Ishikawa (cell line): ENCODE data around the gene SLC45A1.

ENCODE experiments used
- CEBPB ChIP-seq: IDR thresholded peaks from 2 replicates; pipeline ENCODE4 v1.6.1; 2012
- CREB1 ChIP-seq: IDR thresholded peaks from 2 replicates; pipeline ENCODE4 v1.6.1; 2012; ENCODE audit warnings: low read depth
- EGR1 ChIP-seq: IDR thresholded peaks from 2 replicates; pipeline ENCODE4 v1.6.1; 2012
- EP300 ChIP-seq: IDR thresholded peaks from 2 replicates; pipeline ENCODE4 v1.6.1; 2012; ENCODE audit warnings: borderline replicate concordance
- FOXM1 ChIP-seq: IDR thresholded peaks from 2 replicates; pipeline ENCODE4 v1.6.1; 2012; ENCODE audit warnings: low read depth, borderline replicate concordance
- MAX ChIP-seq: IDR thresholded peaks from 2 replicates; pipeline ENCODE4 v1.6.1; 2012
- NFIC ChIP-seq: IDR thresholded peaks from 2 replicates; pipeline ENCODE4 v1.6.1; 2012
- RAD21 ChIP-seq: IDR thresholded peaks from 2 replicates; pipeline ENCODE4 v1.6.1; 2012; ENCODE audit warnings: low read depth
- REST ChIP-seq: IDR thresholded peaks from 2 replicates; pipeline ENCODE4 v1.6.1; 2012; ENCODE audit warnings: low read depth, mild to moderate bottlenecking
- TAF1 ChIP-seq: IDR thresholded peaks from 2 replicates; pipeline ENCODE4 v1.6.1; 2012; ENCODE audit warnings: low read depth, mild to moderate bottlenecking
- TCF12 ChIP-seq: IDR thresholded peaks from 2 replicates; pipeline ENCODE4 v1.6.1; 2012; ENCODE audit warnings: low read depth
- TEAD4 ChIP-seq: IDR thresholded peaks from 2 replicates; pipeline ENCODE4 v1.6.1; 2012
- USF1 ChIP-seq: IDR thresholded peaks from 2 replicates; pipeline ENCODE4 v1.6.1; 2012
- YY1 ChIP-seq: IDR thresholded peaks from 2 replicates; pipeline ENCODE4 v1.6.1; 2012; ENCODE audit warnings: low read depth
- ZBTB7A ChIP-seq: IDR thresholded peaks from 2 replicates; pipeline ENCODE4 v1.6.1; 2012; ENCODE audit warnings: low read depth

SLC45A1 gene

GRCh38 chr1:8351693-8352470 is 34.0 kb downstream of the SLC45A1 start:
- TF ChIP-seq CEBPB (no peak), CREB1 (no peak), TEAD4 (no peak), RAD21 (peak; percentile 11; the same call in 1 of the 2 replicates), EGR1 (no peak), TAF1 (no peak), REST (no peak), USF1 (no peak)

GRCh38 chr1:8352471-8352845 is 34.5 kb downstream of the SLC45A1 start:
- TF ChIP-seq NFIC (no peak), YY1 (no peak), FOXM1 (no peak), USF1 (no peak), MAX (no peak), TEAD4 (no peak), CREB1 (no peak), TCF12 (no peak), EGR1 (no peak), ZBTB7A (no peak), CEBPB (no peak), TAF1 (no peak), REST (no peak), RAD21 (no peak), EP300 (no peak)

GRCh38 chr1:8352886-8353785 is 35.2 kb downstream of the SLC45A1 start:
- no peak for TF ChIP-seq USF1
- no peak for TF ChIP-seq REST
- no peak for TF ChIP-seq CEBPB
- TF ChIP-seq TEAD4 = no peak
- TF ChIP-seq MAX = no peak
- no peak for TF ChIP-seq ZBTB7A
- TF ChIP-seq TCF12 = no peak

- TF ChIP-seq USF1 (no peak), TEAD4 (no peak), NFIC (no peak), YY1 (no peak), EGR1 (no peak), CREB1 (no peak), ZBTB7A (no peak), EP300 (no peak), TCF12 (no peak), FOXM1 (no peak), REST (no peak), CEBPB (no peak)
Measured at GRCh38 chr1:8354038-8354437, 36.1 kb downstream of the SLC45A1 start.
